ENCODE data around the gene HOXB8. TPM values are rescaled to one million over a fixed set of nuclear protein-coding genes. Genes with fewer than 3 reads are reported as not detected.

HOXB8 gene
- total and polyA plus RNA-seq, 2 of the 13 experiments (the other 11 are each of a cell fraction or from before 2014, with no cell fraction given), result not detected

GRCh38 chr17:48579471-48579759 is 35.7 kb downstream of the HOXB8 start (continued):
- TF ChIP-seq IKZF4 (CRISPR knock-in tag; IDR thresholded peaks at IDR 0.05; ENCODE audit: borderline replicate concordance, low read depth, not compliant biosample characterization) (no peak), ZNF501 (CRISPR knock-in tag; IDR thresholded peaks at IDR 0.05) (no peak), HOXD1 (CRISPR knock-in tag; IDR thresholded peaks at IDR 0.05) (no peak), THAP7 (CRISPR knock-in tag; IDR thresholded peaks at IDR 0.05) (no peak), HNF4A (CRISPR knock-in tag; IDR thresholded peaks at IDR 0.05) (no peak), TBP (CRISPR knock-in tag; IDR thresholded peaks at IDR 0.05) (no peak), TCF12 (IDR thresholded peaks at IDR 0.05) (no peak), TCF12 (CRISPR knock-in tag; IDR thresholded peaks at IDR 0.05) (no peak), EHMT2 (IDR thresholded peaks at IDR 0.05; ENCODE audit: borderline replicate concordance, low read depth, low read length) (no peak), MAFF (IDR thresholded peaks at IDR 0.05; ENCODE audit: low read depth, low read length) (no peak)
- TF ChIP-seq, protein P1, sequence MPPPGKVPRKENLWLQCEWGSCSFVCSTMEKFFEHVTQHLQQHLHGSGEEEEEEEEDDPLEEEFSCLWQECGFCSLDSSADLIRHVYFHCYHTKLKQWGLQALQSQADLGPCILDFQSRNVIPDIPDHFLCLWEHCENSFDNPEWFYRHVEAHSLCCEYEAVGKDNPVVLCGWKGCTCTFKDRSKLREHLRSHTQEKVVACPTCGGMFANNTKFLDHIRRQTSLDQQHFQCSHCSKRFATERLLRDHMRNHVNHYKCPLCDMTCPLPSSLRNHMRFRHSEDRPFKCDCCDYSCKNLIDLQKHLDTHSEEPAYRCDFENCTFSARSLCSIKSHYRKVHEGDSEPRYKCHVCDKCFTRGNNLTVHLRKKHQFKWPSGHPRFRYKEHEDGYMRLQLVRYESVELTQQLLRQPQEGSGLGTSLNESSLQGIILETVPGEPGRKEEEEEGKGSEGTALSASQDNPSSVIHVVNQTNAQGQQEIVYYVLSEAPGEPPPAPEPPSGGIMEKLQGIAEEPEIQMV (CRISPR knock-in tag; IDR thresholded peaks at IDR 0.05; ENCODE audit: low read depth), result no peak

DNA sequence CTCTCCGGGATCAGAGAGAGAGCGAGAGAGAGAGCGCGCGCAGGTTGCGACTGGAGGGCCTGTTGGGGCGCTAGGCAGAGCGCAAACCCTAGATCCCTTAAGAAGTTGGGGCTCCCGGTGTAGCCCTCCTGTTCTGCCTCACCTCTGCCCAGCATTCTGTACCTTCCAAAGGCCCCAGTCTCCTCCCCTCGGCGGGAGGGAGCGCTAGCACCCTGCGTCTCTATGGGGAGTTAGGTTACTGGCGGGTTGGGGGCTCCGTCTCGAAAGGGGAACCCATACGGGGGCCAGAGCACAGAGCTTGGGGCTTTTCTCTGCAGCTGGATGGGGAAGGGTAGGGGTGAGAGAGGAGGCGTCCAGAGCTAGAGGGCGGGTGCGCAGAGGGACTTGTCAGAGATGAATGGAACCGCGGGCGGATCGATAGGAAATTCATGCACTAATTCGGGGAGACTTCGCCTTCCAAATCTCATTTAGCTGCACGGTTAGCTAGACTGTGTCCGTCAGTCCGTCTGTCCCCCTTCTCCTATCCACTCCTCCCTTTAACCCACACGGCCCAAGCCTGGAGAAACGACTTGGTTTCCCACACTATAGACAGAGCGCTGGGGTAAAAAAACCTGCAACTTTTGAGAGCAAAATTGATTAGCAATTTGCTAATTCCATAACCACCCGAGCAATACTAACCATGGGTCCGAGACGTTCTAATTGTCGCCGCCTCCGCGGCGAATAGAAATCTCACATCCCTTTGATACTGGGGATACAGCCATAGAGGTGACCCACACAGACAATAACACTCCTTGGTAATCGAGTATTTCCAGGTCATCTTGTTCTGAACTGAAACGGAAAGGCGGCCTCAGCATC is 36.2 kb downstream of the HOXB8 start:
- ATAC-seq (no peak), DNase-seq (ENCODE audit: low spot score) (no peak), FAIRE-seq (no peak)
- TF ChIP-seq CEBPB (IDR thresholded peaks at IDR 0.05; ENCODE audit: borderline replicate concordance, low read depth, low read length) (no peak), ZBTB1 (CRISPR knock-in tag; IDR thresholded peaks at IDR 0.05; ENCODE audit: borderline replicate concordance) (no peak), E2F1 (CRISPR knock-in tag; IDR thresholded peaks at IDR 0.05) (no peak), CEBPG (CRISPR knock-in tag; IDR thresholded peaks at IDR 0.05) (no peak), SIX1 (CRISPR knock-in tag; IDR thresholded peaks at IDR 0.05; ENCODE audit: borderline replicate concordance) (no peak), ZNF260 (CRISPR knock-in tag; IDR thresholded peaks at IDR 0.05; ENCODE audit: borderline replicate concordance, low read depth) (no peak), EZH2 (conservative IDR thresholded peaks at IDR 0.05; ENCODE audit: low read depth, low read length) (peak; percentile 94), ZFP36 (IDR thresholded peaks at IDR 0.05; ENCODE audit: borderline replicate concordance, low read depth, low read length, partially characterized antibody) (peak; percentile 25)
- ChIA-PET CTCF (ENCODE audit: low intra/inter-chr PET ratio, low total read pairs) (no interaction called here), POLR2A (no interaction called here)
- Histone ChIP-seq H3K27ac (ENCODE audit: extremely low read length, insufficient read depth, low read length) (no peak overlapping the region), H4K20me1 (ENCODE audit: insufficient read depth, low read length) (no peaks in the 10 kb centered on the region; the same call in 1 of the 2 replicates), H3K9ac (ENCODE audit: insufficient read depth, low read depth, low read length) (no peak overlapping the region), H3K4me3 (replicated peaks in 1 of 3; ENCODE audit: insufficient read depth in 1 of 3, low read depth in 2 of 3, low read length in 3 of 3) (no peak overlapping the region), H3K4me1 (ENCODE audit: insufficient read depth, low read length) (no peaks in the 10 kb centered on the region), H2AFZ (ENCODE audit: low read length) (no peak overlapping the region), H3K36me3 (replicated peaks in 1 of 2; ENCODE audit: control insufficient read depth in 1 of 2, insufficient read depth in 2 of 2, low read length in 2 of 2) (no peaks in the 10 kb centered on the region), H3K27me3 (ENCODE audit: control insufficient read depth in 1 of 2, insufficient read depth in 2 of 2, low read length in 2 of 2) (peaks cover 31 to 89% of the 10 kb centered on the region in 2 experiments), H3K9me3 (ENCODE audit: low read length) (no peaks in the 10 kb centered on the region), H3K4me2 (ENCODE audit: low read depth, low read length) (no peak overlapping the region), H3K79me2 (ENCODE audit: insufficient read depth, low read length) (no peaks in the 10 kb centered on the region)
- in situ Hi-C loops (cut with HindIII; ENCODE audit: extremely low pct_ligation_motif_present, low pct_unique_long_range_greater_than_20kb) (no loop called here), intact Hi-C loops (cut with micrococcal nuclease; ENCODE audit: unreplicated experiment) (no loop called here)
- no TSS peak for BruUV-seq (replicated peaks)
- WGBS (ENCODE audit: low lambda C conversion rate), result 30% methylated on average over 41 of the region's 43 CpGs

Measured in HepG2 (cell line).